Endothelial cell of umbilical vein (primary cell): ENCODE data around the gene CCDC40. TPM values are rescaled to one million over a fixed set of nuclear protein-coding genes. Genes with fewer than 3 reads are reported as not detected.

Source experiments
- BruUV-seq: library from RNA; stranded (reverse); fragments of 400-500 nt; replicated peaks from 2 replicates; lab custom pipeline; 2021; lab: Mats Ljungman, UMichigan
- CTCF ChIA-PET: fragments of 300-600, 350-600 bp; sonication (Branson Sonifier 250); formaldehyde crosslinking; loops from one replicate; lab custom pipeline; 2021; ENCODE audit warnings: antibody characterized with exemption, inconsistent platforms; lab: Charles Lee
- POLR2A ChIA-PET: fragments of 300-600, 350-600 bp; sonication (Branson Sonifier 250); formaldehyde crosslinking; loops from one replicate; lab custom pipeline; 2021; ENCODE audit warnings: antibody characterized with exemption, inconsistent platforms; lab: Charles Lee
- DNase-seq: peaks from one replicate; pipeline ENCODE4 v3.0.0-alpha.2; 2011; ENCODE audit warnings: low read depth, low spot score
- FAIRE-seq: peaks from 2 replicates; lab custom pipeline; 2011; peaks lifted over from hg19 to GRCh38; lab: Jason Lieb, UNC
- H2AFZ ChIP-seq: 2 replicates; pipeline ENCODE4 v1.6.0; 2012; ENCODE audit warnings: low read depth, low read length, control low read depth, inconsistent platforms
- H3K27ac ChIP-seq: 2 replicates; pipeline ENCODE4 v1.5.1; 2011; ENCODE audit warnings: low read depth, mild to moderate bottlenecking, control low read depth, low read length, moderate library complexity; ENCODE audit not compliant: insufficient read depth
- H3K27me3 ChIP-seq, 2 experiments: 2 replicates each; pipeline versions ENCODE4 v1.6.0 to v1.6.1; 2011; ENCODE audit warnings: low read length in 2 of 2, mixed read lengths in 1 of 2; ENCODE audit not compliant: control insufficient read depth in 2 of 2, insufficient read depth in 2 of 2
- H3K36me3 ChIP-seq, 2 experiments: 2 replicates in 1 of 2; 3 replicates in 1 of 2; pipeline ENCODE4 v1.5.1; 2011; ENCODE audit warnings: low read length in 2 of 2, mild to moderate bottlenecking in 1 of 2, moderate library complexity in 1 of 2; ENCODE audit not compliant: control insufficient read depth in 2 of 2, insufficient read depth in 2 of 2; ENCODE audit errors: extremely low read depth in 1 of 2
- H3K4me1 ChIP-seq: 3 replicates; pipeline ENCODE4 v1.5.1; 2011; ENCODE audit warnings: mild to moderate bottlenecking, low read length; ENCODE audit not compliant: control insufficient read depth, insufficient read depth; ENCODE audit errors: extremely low read depth
- H3K4me2 ChIP-seq: 2 replicates; pipeline ENCODE4 v1.6.1; 2011; ENCODE audit warnings: low read length, control low read depth, mixed read lengths; ENCODE audit not compliant: insufficient read depth
- H3K4me3 ChIP-seq, 3 experiments: fragments of 200-600 bp in 1 of 3; sonication (generic), shearing (Covaris generic) in 1 of 3; replicated peaks in 1 of 3; 2 replicates each; pipeline ENCODE4 v1.5.1; 2011 to 2016; ENCODE audit warnings: control low read depth in 3 of 3, low read length in 3 of 3, mild to moderate bottlenecking in 2 of 3, inconsistent platforms in 1 of 3, low read depth in 1 of 3, moderate library complexity in 1 of 3; ENCODE audit not compliant: insufficient read depth in 1 of 3
- H3K79me2 ChIP-seq: 2 replicates; pipeline ENCODE4 v1.6.0; 2012; ENCODE audit warnings: low read length, inconsistent platforms; ENCODE audit not compliant: control insufficient read depth, insufficient read depth
- H3K9ac ChIP-seq: replicated peaks from 2 replicates; pipeline ENCODE3; 2011; ENCODE audit warnings: low read length, control low read depth; ENCODE audit not compliant: insufficient read depth; ENCODE audit errors: extremely low read depth
- H3K9me1 ChIP-seq: replicated peaks from 3 replicates; pipeline ENCODE4 v1.6.0; 2011; ENCODE audit warnings: mild to moderate bottlenecking, low read length; ENCODE audit not compliant: control insufficient read depth, insufficient read depth; ENCODE audit errors: extremely low read depth
- H3K9me3 ChIP-seq: replicated peaks from 2 replicates; pipeline ENCODE4 v1.5.1; 2012; ENCODE audit warnings: low read length, inconsistent platforms; ENCODE audit not compliant: control insufficient read depth, insufficient read depth
- H4K20me1 ChIP-seq: replicated peaks from 2 replicates; pipeline ENCODE3; 2011; ENCODE audit warnings: mild to moderate bottlenecking, low read length; ENCODE audit not compliant: control insufficient read depth, insufficient read depth; ENCODE audit errors: extremely low read depth
- EZH2 ChIP-seq: IDR thresholded peaks from 2 replicates; pipeline ENCODE4 v1.6.1; 2012; ENCODE audit warnings: borderline replicate concordance, low read depth, mild to moderate bottlenecking, moderate library complexity, low read length, inconsistent platforms; ENCODE audit not compliant: severe bottlenecking
- GATA2 ChIP-seq: IDR thresholded peaks from 2 replicates; pipeline ENCODE4 v1.7.0; 2011; ENCODE audit warnings: low read depth, mild to moderate bottlenecking, moderate library complexity, mixed read lengths, low read length; ENCODE audit not compliant: insufficient read length, insufficient read depth
- JUN ChIP-seq: IDR thresholded peaks from 2 replicates; pipeline ENCODE4 v1.6.1; 2011; ENCODE audit warnings: borderline replicate concordance, low read depth; ENCODE audit not compliant: insufficient read length, insufficient read depth
- MYC ChIP-seq: IDR thresholded peaks from one replicate; pipeline ENCODE4 v1.6.1; 2011; ENCODE audit warnings: mild to moderate bottlenecking, low read depth, low read length
- POLR2A ChIP-seq: IDR thresholded peaks from 2 replicates; pipeline ENCODE4 v1.6.1; 2012; ENCODE audit warnings: low read depth, mild to moderate bottlenecking, control low read depth, low read length
- POLR2AphosphoS5 ChIP-seq: IDR thresholded peaks from 2 replicates; pipeline ENCODE4 v1.6.1; 2012; ENCODE audit warnings: low read depth, mild to moderate bottlenecking, control low read depth, low read length, moderate library complexity; ENCODE audit not compliant: insufficient read depth
- dilution Hi-C: fragments of 300-500 bp; cut with MboI; formaldehyde crosslinking; loops from one replicate; pipeline ENCODE4 v1.15.0; 2019; ENCODE audit warnings: low sequenced_read_pairs; ENCODE audit not compliant: extremely low pct_ligation_motif_present
- intact Hi-C: fragments of 100-400 bp; cut with micrococcal nuclease; formaldehyde crosslinking; loops from one replicate; pipeline ENCODE4 v1.10.0; 2022
- polyA plus RNA-seq, 4 experiments: library from polyadenylated mRNA; depleted of rRNA in 3 of 4; stranded (reverse) in 3 of 4; unstranded in 1 of 4; fragments of >200 nt; gene quantifications; 2 replicates each; pipeline versions ENCODE4 v1.2.1 to v1.2.3, GENCODE V29; 2011 to 2012; ENCODE audit warnings: missing spikeins in 1 of 4
- total RNA-seq: library from RNA; stranded (reverse); gene quantifications from 2 replicates; pipeline ENCODE4 v1.2.3, GENCODE V29; 2021
- TF ChIP-seq, protein P1 (sequence below), 2 donors: IDR thresholded peaks; 1 replicate in 1 of 2; 2 replicates in 1 of 2; pipeline ENCODE4 v1.5.1; 2011; ENCODE audit warnings: low read length in 2 of 2, mild to moderate bottlenecking in 2 of 2, moderate library complexity in 2 of 2, control low read depth in 1 of 2, inconsistent platforms in 1 of 2, low read depth in 1 of 2; ENCODE audit not compliant: insufficient read depth in 1 of 2; ENCODE audit errors: extremely low read depth in 1 of 2
- TF ChIP-seq, protein P2 (sequence below): IDR thresholded peaks from 2 replicates; pipeline ENCODE4 v1.6.1; 2011; ENCODE audit not compliant: insufficient read depth, insufficient read length

Gene CCDC40
- total and polyA plus RNA-seq, 2 donors (not counting 3 experiments of a cell fraction or from before 2014, with no cell fraction given), result 1.4 to 5.5 TPM

DNA sequence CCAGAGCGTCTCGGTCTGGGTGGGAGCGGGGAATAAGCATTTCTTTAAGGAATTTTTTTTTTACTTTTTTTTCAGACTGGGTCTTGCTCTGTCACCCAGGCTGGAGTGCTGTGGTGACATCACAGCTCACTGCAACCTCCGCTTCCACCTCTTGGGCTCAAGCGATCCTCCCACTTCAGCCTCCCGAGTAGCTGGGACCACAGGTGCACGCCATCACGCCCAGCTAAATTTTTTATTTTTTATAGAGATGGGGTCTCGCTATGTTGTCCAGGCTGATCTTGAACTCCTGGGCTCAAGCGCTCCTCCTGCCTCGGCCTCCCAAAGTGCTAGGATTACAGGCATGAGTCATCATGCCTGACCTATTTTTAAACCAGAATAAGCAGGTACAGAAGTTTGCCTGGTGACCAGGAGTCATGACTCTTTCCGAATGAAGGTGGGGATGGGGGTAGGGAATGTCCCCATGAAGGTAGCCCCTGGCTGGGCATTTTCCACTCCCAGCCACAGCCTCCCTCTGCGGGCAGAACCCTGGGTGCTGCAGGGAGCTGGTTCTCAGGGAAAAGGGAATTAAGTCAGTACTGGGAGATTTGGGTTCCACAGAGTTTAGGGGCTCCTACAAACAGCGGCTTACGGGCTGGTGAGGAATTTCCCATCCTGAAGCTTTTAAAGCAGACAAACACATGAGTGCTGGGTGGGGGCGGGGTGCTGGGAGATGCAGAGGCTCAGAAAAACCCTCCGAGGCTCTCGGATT lies 49.1 kb upstream of the CCDC40 start:
- DNase-seq (no peak), FAIRE-seq (no peak)
- H3K4me1 ChIP-seq, result peaks cover 23% of the 10 kb centered on the region
- H3K79me2 ChIP-seq, result peaks cover 3% of the 10 kb centered on the region
- no peak for TF ChIP-seq JUN
- no peak for TF ChIP-seq GATA2
- no peak for TF ChIP-seq EZH2
- no peak for TF ChIP-seq MYC
- no peak for TF ChIP-seq POLR2A
- TF ChIP-seq, protein P1, sequence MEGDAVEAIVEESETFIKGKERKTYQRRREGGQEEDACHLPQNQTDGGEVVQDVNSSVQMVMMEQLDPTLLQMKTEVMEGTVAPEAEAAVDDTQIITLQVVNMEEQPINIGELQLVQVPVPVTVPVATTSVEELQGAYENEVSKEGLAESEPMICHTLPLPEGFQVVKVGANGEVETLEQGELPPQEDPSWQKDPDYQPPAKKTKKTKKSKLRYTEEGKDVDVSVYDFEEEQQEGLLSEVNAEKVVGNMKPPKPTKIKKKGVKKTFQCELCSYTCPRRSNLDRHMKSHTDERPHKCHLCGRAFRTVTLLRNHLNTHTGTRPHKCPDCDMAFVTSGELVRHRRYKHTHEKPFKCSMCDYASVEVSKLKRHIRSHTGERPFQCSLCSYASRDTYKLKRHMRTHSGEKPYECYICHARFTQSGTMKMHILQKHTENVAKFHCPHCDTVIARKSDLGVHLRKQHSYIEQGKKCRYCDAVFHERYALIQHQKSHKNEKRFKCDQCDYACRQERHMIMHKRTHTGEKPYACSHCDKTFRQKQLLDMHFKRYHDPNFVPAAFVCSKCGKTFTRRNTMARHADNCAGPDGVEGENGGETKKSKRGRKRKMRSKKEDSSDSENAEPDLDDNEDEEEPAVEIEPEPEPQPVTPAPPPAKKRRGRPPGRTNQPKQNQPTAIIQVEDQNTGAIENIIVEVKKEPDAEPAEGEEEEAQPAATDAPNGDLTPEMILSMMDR (IDR thresholded peaks at IDR 0.05; ENCODE audit: extremely low read depth in 1 of 2, insufficient read depth in 1 of 2, low read depth in 1 of 2, low read length in 2 of 2), result no peak
- TF ChIP-seq POLR2AphosphoS5, result no peak
- TF ChIP-seq, protein P2, sequence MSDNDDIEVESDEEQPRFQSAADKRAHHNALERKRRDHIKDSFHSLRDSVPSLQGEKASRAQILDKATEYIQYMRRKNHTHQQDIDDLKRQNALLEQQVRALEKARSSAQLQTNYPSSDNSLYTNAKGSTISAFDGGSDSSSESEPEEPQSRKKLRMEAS, result no peak
- no peaks in the 10 kb centered on the region for H3K9me3 ChIP-seq
- no peaks in the 10 kb centered on the region for H3K9me1 ChIP-seq
- H2AFZ ChIP-seq, result no peak overlapping the region
- peak overlapping the region; percentile 80 for H3K27ac ChIP-seq
- no peak overlapping the region for H3K4me3 ChIP-seq
- CTCF ChIA-PET, result interaction anchor here (1.0 to 2.0 kb wide), 5 partner anchors 142 to 241 kb away, joined by 3 to 10 read pairs (median 4); partner anchors contain the start of gene CBX4
- no peaks in the 10 kb centered on the region for H3K36me3 ChIP-seq
- dilution Hi-C loops, result no loop called here
- intact Hi-C loops, result loop anchor here (5.0 kb wide), 1 partner anchor 55 kb away; no protein-coding TSS in a partner anchor
- no peaks in the 10 kb centered on the region for H3K27me3 ChIP-seq
- no peak overlapping the region for H3K9ac ChIP-seq
- peak overlapping the region; percentile 85 for H3K4me2 ChIP-seq
- BruUV-seq, result no TSS peak
- POLR2A ChIA-PET, result no interaction called here
- H4K20me1 ChIP-seq, result no peaks in the 10 kb centered on the region
